Dendritic cell treated with granulocyte-macrophage colony-stimulating factor and Interleukin-4, amounts not matched to agents 40 ng/mL and 50 ng/mL, for 4 days (primary cell): Measurements from ENCODE around the gene ZNF518B.
"Not testable (repeated sequence)": the region's sequence is repeated elsewhere in the genome, so short reads cannot be mapped to it uniquely, and the experiment has no call there.

Experiments
- H3K27ac Mint-ChIP-seq: one replicate; pipeline ENCODE4 v1.8.0; 2022; ENCODE audit warnings: mild to moderate bottlenecking, mixed read lengths
- H3K27me3 Mint-ChIP-seq: one replicate; pipeline ENCODE4 v1.8.0; 2022; ENCODE audit warnings: mild to moderate bottlenecking, mixed read lengths
- H3K36me3 Mint-ChIP-seq: one replicate; pipeline ENCODE4 v1.8.0; 2022; ENCODE audit warnings: low read depth, mixed read lengths
- H3K4me1 Mint-ChIP-seq: one replicate; pipeline ENCODE4 v1.8.0; 2022; ENCODE audit warnings: low read depth, mixed read lengths
- H3K4me3 Mint-ChIP-seq: one replicate; pipeline ENCODE4 v1.8.0; 2022; ENCODE audit warnings: mild to moderate bottlenecking, moderate library complexity, mixed read lengths
- H3K9me3 Mint-ChIP-seq: one replicate; pipeline ENCODE4 v1.8.0; 2022; ENCODE audit warnings: mixed read lengths
- intact Hi-C: fragments of 100-400 bp; cut with micrococcal nuclease; formaldehyde crosslinking; loops from one replicate; pipeline ENCODE4 v1.15.0; 2022

The ZNF518B gene

GRCh38 chr4:10438924-10439323, 18.3 kb downstream of the ZNF518B start:
- H3K4me3 Mint-ChIP-seq = no peak overlapping the region
- intact Hi-C loops = no loop called here
- H3K36me3 Mint-ChIP-seq = no peaks in the 10 kb centered on the region
- no peaks in the 10 kb centered on the region for H3K4me1 Mint-ChIP-seq
- H3K27me3 Mint-ChIP-seq = no peaks in the 10 kb centered on the region
- H3K27ac Mint-ChIP-seq = no peak overlapping the region
- peaks cover 30% of the 10 kb centered on the region for H3K9me3 Mint-ChIP-seq

GRCh38 chr4:10437735-10438134, 19.5 kb downstream of the ZNF518B start:
- H3K27me3 Mint-ChIP-seq = no peaks in the 10 kb centered on the region
- H3K4me3 Mint-ChIP-seq = no peak overlapping the region
- no peak overlapping the region for H3K27ac Mint-ChIP-seq
- H3K4me1 Mint-ChIP-seq = no peaks in the 10 kb centered on the region
- no peaks in the 10 kb centered on the region for H3K36me3 Mint-ChIP-seq
- intact Hi-C loops = no loop called here
- H3K9me3 Mint-ChIP-seq = peaks cover 18% of the 10 kb centered on the region

- H3K27ac Mint-ChIP-seq, intact Hi-C loops, H3K4me3 Mint-ChIP-seq, H3K36me3 Mint-ChIP-seq, H3K9me3 Mint-ChIP-seq, H3K4me1 Mint-ChIP-seq, H3K27me3 Mint-ChIP-seq: not testable (repeated sequence)
Measured at GRCh38 chr4:10427680-10428079, 29.5 kb downstream of the ZNF518B start.

GRCh38 chr4:10421344-10422055, 35.7 kb downstream of the ZNF518B start:
- intact Hi-C loops = no loop called here
- peaks cover 8% of the 10 kb centered on the region for H3K9me3 Mint-ChIP-seq
- H3K36me3 Mint-ChIP-seq = no peaks in the 10 kb centered on the region
- H3K27me3 Mint-ChIP-seq = no peaks in the 10 kb centered on the region
- H3K27ac Mint-ChIP-seq = no peak overlapping the region
- H3K4me3 Mint-ChIP-seq = no peak overlapping the region
- H3K4me1 Mint-ChIP-seq = no peaks in the 10 kb centered on the region

- Mint-ChIP-seq H3K36me3 (no peaks in the 10 kb centered on the region), H3K9me3 (peaks cover 8% of the 10 kb centered on the region), H3K27ac (no peak overlapping the region), H3K4me1 (peaks cover 5% of the 10 kb centered on the region), H3K27me3 (no peaks in the 10 kb centered on the region), H3K4me3 (no peak overlapping the region)
- intact Hi-C loops = no loop called here
Measured at GRCh38 chr4:10417740-10418139, 39.5 kb downstream of the ZNF518B start.

GRCh38 chr4:10416441-10416840, 40.8 kb downstream of the ZNF518B start:
- H3K27ac Mint-ChIP-seq = no peak overlapping the region
- no peak overlapping the region for H3K4me3 Mint-ChIP-seq
- peaks cover 8% of the 10 kb centered on the region for H3K9me3 Mint-ChIP-seq
- H3K36me3 Mint-ChIP-seq = no peaks in the 10 kb centered on the region
- H3K4me1 Mint-ChIP-seq = peaks cover 5% of the 10 kb centered on the region
- intact Hi-C loops = no loop called here
- peaks cover 3% of the 10 kb centered on the region for H3K27me3 Mint-ChIP-seq

- intact Hi-C loops = no loop called here
- Mint-ChIP-seq H3K27ac (no peak overlapping the region), H3K4me3 (no peak overlapping the region), H3K9me3 (no peaks in the 10 kb centered on the region), H3K27me3 (peaks cover 3% of the 10 kb centered on the region), H3K36me3 (no peaks in the 10 kb centered on the region), H3K4me1 (peaks cover 5% of the 10 kb centered on the region)
Measured at GRCh38 chr4:10413177-10413576, 44.0 kb downstream of the ZNF518B start.

- Mint-ChIP-seq H3K4me1 (no peaks in the 10 kb centered on the region), H3K4me3 (no peak overlapping the region), H3K27ac (no peak overlapping the region), H3K27me3 (no peaks in the 10 kb centered on the region), H3K9me3 (no peaks in the 10 kb centered on the region), H3K36me3 (no peaks in the 10 kb centered on the region)
- intact Hi-C loops = no loop called here
Measured at GRCh38 chr4:10405672-10406071, 51.6 kb downstream of the ZNF518B start.

- H3K27me3 Mint-ChIP-seq = no peaks in the 10 kb centered on the region
- no peak overlapping the region for H3K4me3 Mint-ChIP-seq
- H3K9me3 Mint-ChIP-seq = no peaks in the 10 kb centered on the region
- H3K36me3 Mint-ChIP-seq = no peaks in the 10 kb centered on the region
- intact Hi-C loops = loop anchor here (2.0 kb wide), 2 partner anchors 239 to 247 kb away; no protein-coding TSS in a partner anchor
- no peaks in the 10 kb centered on the region for H3K4me1 Mint-ChIP-seq
- H3K27ac Mint-ChIP-seq = no peak overlapping the region
Measured at GRCh38 chr4:10403633-10404445, 53.4 kb downstream of the ZNF518B start.

GRCh38 chr4:10395971-10396580, 61.1 kb downstream of the ZNF518B start:
- Mint-ChIP-seq H3K9me3 (peaks cover 6% of the 10 kb centered on the region), H3K27me3 (peaks cover 8% of the 10 kb centered on the region), H3K4me3 (no peak overlapping the region), H3K4me1 (no peaks in the 10 kb centered on the region), H3K36me3 (no peaks in the 10 kb centered on the region), H3K27ac (no peak overlapping the region)
- intact Hi-C loops = loop anchor here (10.0 kb wide), 1 partner anchor 131 kb away; no protein-coding TSS in a partner anchor
